Kidney (tissue), 14 donors: ENCODE measurements around the gene SEMA3A. TPM values are rescaled to one million over a fixed set of nuclear protein-coding genes. Genes with fewer than 3 reads are reported as not detected.
A peak's percentile ranks its signal among the peaks of the same experiment; 100 is the strongest.

Experiments used
- DNase-seq, 5 donors: peaks; one replicate each; pipeline ENCODE4 v3.0.0-alpha.2; 2013 to 2020
- FAIRE-seq: peaks from 2 replicates; lab custom pipeline; 2012; peaks lifted over from hg19 to GRCh38; lab: Jason Lieb, UNC
- H3K27ac ChIP-seq, 2 donors: one replicate each; pipeline ENCODE4 v1.7.0; 2013; ENCODE audit warnings: low read depth in 2 of 2, low read length in 2 of 2, inconsistent platforms in 1 of 2
- H3K27me3 ChIP-seq: one replicate; pipeline ENCODE4 v1.7.1; 2013; ENCODE audit warnings: low read length, inconsistent platforms; ENCODE audit not compliant: control insufficient read depth, insufficient read depth
- H3K36me3 ChIP-seq, 3 donors: one replicate each; pipeline versions ENCODE4 v1.7.0 to v1.7.1; 2013; ENCODE audit warnings: low read length in 3 of 3, control low read depth in 1 of 3, inconsistent platforms in 1 of 3; ENCODE audit not compliant: insufficient read depth in 3 of 3, control insufficient read depth in 2 of 3
- H3K4me1 ChIP-seq, 3 donors: one replicate each; pipeline versions ENCODE4 v1.7.0 to v1.7.1; 2013; ENCODE audit warnings: low read length in 3 of 3, inconsistent platforms in 1 of 3, low read depth in 1 of 3; ENCODE audit not compliant: control insufficient read depth in 2 of 3, insufficient read depth in 2 of 3
- H3K4me3 ChIP-seq, 3 donors: one replicate each; pipeline versions ENCODE4 v1.7.0 to v1.8.1; 2013; ENCODE audit warnings: low read length in 3 of 3, control low read depth in 1 of 3, inconsistent platforms in 1 of 3
- H3K9ac ChIP-seq, 3 donors: one replicate each; pipeline versions ENCODE4 v1.7.0 to v1.7.1; 2013; ENCODE audit warnings: low read length in 3 of 3, control low read depth in 1 of 3, inconsistent platforms in 1 of 3
- H3K9me3 ChIP-seq, 3 donors: one replicate each; pipeline versions ENCODE4 v1.7.0 to v1.7.1; 2013; ENCODE audit warnings: low read length in 3 of 3, control low read depth in 1 of 3, inconsistent platforms in 1 of 3; ENCODE audit not compliant: control insufficient read depth in 2 of 3, insufficient read depth in 1 of 3
- intact Hi-C: fragments of 100-400 bp; cut with DNase I; formaldehyde crosslinking; loops from one replicate; pipeline ENCODE4 v1.11.1; 2022
- polyA plus RNA-seq: library from polyadenylated mRNA; stranded (reverse); fragments of 350-450 nt; fragmentation: Illumina TruSeq; extraction: RNeasy Lipid Tissue Mini Kit (QIAGEN cat#74804); gene quantifications from one replicate; pipeline ENCODE4 v1.2.3, GENCODE V29; 2014; ENCODE audit warnings: low read depth, low replicate concordance; ENCODE audit not compliant: insufficient read depth
- total RNA-seq: library from RNA; stranded (reverse); fragmentation: NEBNext Ultra II Directional; extraction: Animal tissue kit (Norgen Biotek cat#: 25700); gene quantifications from one replicate; pipeline ENCODE4 v1.2.1, GENCODE V29; 2021
- TF ChIP-seq, protein P1 (sequence below): IDR thresholded peaks from 3 replicates; pipeline ENCODE4 v1.5.1; 2012; ENCODE audit warnings: mild to moderate bottlenecking, moderate library complexity, borderline replicate concordance; ENCODE audit not compliant: insufficient read depth; ENCODE audit errors: extremely low read depth
- donor health status: control.
- donor health status: control.
- donor health status: control.
- donor health status: control.
- donor health status: control.
- donor health status: DM: yes; HTN: yes; CAD: no.
- donor health status: Normal renal cell carcinoma (clear cell type).

SEMA3A gene
- total and polyA plus RNA-seq, 2 donors from 2014 or later: 0.34 to 10.7 TPM

DNA sequence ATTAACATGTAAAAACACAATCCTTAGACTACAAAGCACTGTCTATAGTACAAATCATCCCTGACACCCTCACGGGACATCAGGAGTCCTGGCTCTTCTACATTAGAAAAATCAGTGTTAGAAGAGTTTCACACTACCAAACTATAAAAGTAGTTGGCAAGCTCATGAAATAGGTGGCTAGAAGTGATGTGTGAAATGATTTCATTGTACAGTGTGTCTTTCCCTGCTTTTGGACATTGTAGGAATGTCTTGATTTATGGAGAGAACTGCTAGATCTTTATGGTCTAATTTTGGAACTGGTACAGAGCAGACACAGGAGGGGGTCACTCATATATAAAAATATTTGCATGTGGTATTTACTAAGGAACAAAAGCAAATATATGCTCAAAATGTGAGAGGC lies 33.2 kb downstream of the SEMA3A start:
- Histone ChIP-seq H3K4me3 (no peak overlapping the region), H3K36me3 (no peaks in the 10 kb centered on the region), H3K9ac (no peak overlapping the region), H3K27me3 (no peaks in the 10 kb centered on the region), H3K27ac (no peak overlapping the region), H3K9me3 (no peaks in the 10 kb centered on the region), H3K4me1 (no peaks in the 10 kb centered on the region)
- FAIRE-seq: no peak
- peak in 1 of 5 donors; percentile 10 for DNase-seq
- intact Hi-C loops: no loop called here
- TF ChIP-seq, protein P1, sequence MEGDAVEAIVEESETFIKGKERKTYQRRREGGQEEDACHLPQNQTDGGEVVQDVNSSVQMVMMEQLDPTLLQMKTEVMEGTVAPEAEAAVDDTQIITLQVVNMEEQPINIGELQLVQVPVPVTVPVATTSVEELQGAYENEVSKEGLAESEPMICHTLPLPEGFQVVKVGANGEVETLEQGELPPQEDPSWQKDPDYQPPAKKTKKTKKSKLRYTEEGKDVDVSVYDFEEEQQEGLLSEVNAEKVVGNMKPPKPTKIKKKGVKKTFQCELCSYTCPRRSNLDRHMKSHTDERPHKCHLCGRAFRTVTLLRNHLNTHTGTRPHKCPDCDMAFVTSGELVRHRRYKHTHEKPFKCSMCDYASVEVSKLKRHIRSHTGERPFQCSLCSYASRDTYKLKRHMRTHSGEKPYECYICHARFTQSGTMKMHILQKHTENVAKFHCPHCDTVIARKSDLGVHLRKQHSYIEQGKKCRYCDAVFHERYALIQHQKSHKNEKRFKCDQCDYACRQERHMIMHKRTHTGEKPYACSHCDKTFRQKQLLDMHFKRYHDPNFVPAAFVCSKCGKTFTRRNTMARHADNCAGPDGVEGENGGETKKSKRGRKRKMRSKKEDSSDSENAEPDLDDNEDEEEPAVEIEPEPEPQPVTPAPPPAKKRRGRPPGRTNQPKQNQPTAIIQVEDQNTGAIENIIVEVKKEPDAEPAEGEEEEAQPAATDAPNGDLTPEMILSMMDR: no peak

- H3K4me3 ChIP-seq: no peak overlapping the region
- no peak overlapping the region for H3K9ac ChIP-seq
- H3K9me3 ChIP-seq: no peaks in the 10 kb centered on the region
- intact Hi-C loops: no loop called here
- no peaks in the 10 kb centered on the region for H3K4me1 ChIP-seq
- peak in 2 of 5 donors; percentile 14 to 36 for DNase-seq
- no peaks in the 10 kb centered on the region for H3K36me3 ChIP-seq
- no peak for FAIRE-seq
- no peaks in the 10 kb centered on the region for H3K27me3 ChIP-seq
- TF ChIP-seq, protein P1: no peak
- no peak overlapping the region for H3K27ac ChIP-seq
These were observed 35.2 kb downstream of the SEMA3A start for GRCh38 chr7:84159435-84159834.

DNA sequence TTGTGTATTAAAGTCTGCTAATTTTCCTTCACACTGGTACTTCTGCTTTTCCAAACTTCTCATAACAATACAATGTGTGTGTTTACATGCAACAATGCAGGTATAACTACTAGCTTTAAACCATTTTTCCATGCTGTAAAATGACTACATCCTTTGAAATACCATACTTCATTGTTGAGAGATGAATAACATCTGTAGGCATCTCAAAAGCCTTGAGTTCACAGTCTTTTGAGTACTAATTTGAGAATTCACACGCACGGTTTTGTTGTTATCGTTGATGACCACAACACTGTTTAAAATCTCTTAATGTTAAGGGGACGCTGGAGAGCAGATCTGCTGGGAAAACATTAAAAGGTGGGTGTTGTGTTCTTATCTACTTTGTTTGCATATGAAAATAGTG lies 37.4 kb downstream of the SEMA3A start:
- DNase-seq: no peak
- no peak for FAIRE-seq
- H3K27me3 ChIP-seq: no peaks in the 10 kb centered on the region

More for the DNA sequence above, 37.4 kb downstream of the SEMA3A start:
- H3K27ac ChIP-seq: no peak overlapping the region
- intact Hi-C loops: no loop called here
- H3K4me1 ChIP-seq: no peaks in the 10 kb centered on the region
- no peaks in the 10 kb centered on the region for H3K9me3 ChIP-seq
- H3K4me3 ChIP-seq: no peak overlapping the region
- H3K36me3 ChIP-seq: no peaks in the 10 kb centered on the region
- TF ChIP-seq, protein P1: no peak
- no peak overlapping the region for H3K9ac ChIP-seq
